MM.1S (cell line): ENCODE measurements around the gene GNS.

Experiments
- DNase-seq: peaks from one replicate; pipeline ENCODE4 v3.0.0-alpha.2; 2015
- H2AFZ ChIP-seq: fragments of 300-600 bp; sonication (generic); 2 replicates; pipeline ENCODE4 v1.6.0; 2016; ENCODE audit warnings: antibody characterized with exemption, low read length
- H3F3A ChIP-seq: fragments of 300-600 bp; sonication (generic); 2 replicates; pipeline ENCODE4 v1.6.1; 2016; ENCODE audit warnings: mild to moderate bottlenecking, antibody characterized with exemption, low read length, moderate library complexity, mixed read lengths; ENCODE audit not compliant: insufficient read depth
- H3K27ac ChIP-seq: fragments of 300-600 bp; sonication (generic); 2 replicates; pipeline ENCODE4 v1.5.1; 2016; ENCODE audit warnings: mild to moderate bottlenecking, low read length
- H3K27me3 ChIP-seq: fragments of 300-600 bp; sonication (generic); replicated peaks from 2 replicates; pipeline ENCODE4 v1.6.0; 2016; ENCODE audit warnings: low read length; ENCODE audit not compliant: insufficient read depth
- H3K36me3 ChIP-seq: fragments of 300-600 bp; sonication (generic); replicated peaks from 2 replicates; pipeline ENCODE4 v1.6.1; 2016; ENCODE audit warnings: mild to moderate bottlenecking, low read length, mixed read lengths; ENCODE audit not compliant: insufficient read depth
- H3K4me1 ChIP-seq: fragments of 300-600 bp; sonication (generic); 2 replicates; pipeline ENCODE4 v1.6.1; 2016; ENCODE audit warnings: low read length, mixed read lengths
- H3K4me2 ChIP-seq: fragments of 300-600 bp; sonication (generic); 2 replicates; pipeline ENCODE4 v1.6.0; 2016; ENCODE audit warnings: low read depth, low read length
- H3K4me3 ChIP-seq: fragments of 300-600 bp; sonication (generic); 2 replicates; pipeline ENCODE4 v1.5.1; 2016; ENCODE audit warnings: low read length, mixed read lengths
- H3K79me2 ChIP-seq: fragments of 300-600 bp; sonication (generic); 2 replicates; pipeline ENCODE4 v1.6.1; 2016; ENCODE audit warnings: mixed run types, low read length, mixed read lengths
- H3K9ac ChIP-seq: fragments of 300-600 bp; sonication (generic); 2 replicates; pipeline ENCODE4 v1.6.1; 2016; ENCODE audit warnings: low read length, mixed read lengths
- H3K9me2 ChIP-seq: fragments of 300-600 bp; sonication (generic); replicated peaks from 2 replicates; pipeline ENCODE4 v1.6.1; 2016; ENCODE audit warnings: mild to moderate bottlenecking, low read length, mixed read lengths; ENCODE audit not compliant: insufficient read depth
- H3K9me3 ChIP-seq: fragments of 300-600 bp; sonication (generic); replicated peaks from 2 replicates; pipeline ENCODE4 v1.6.1; 2016; ENCODE audit warnings: mild to moderate bottlenecking, low read length, mixed read lengths; ENCODE audit not compliant: insufficient read depth
- H4K20me1 ChIP-seq: fragments of 300-600 bp; sonication (generic); 2 replicates; pipeline ENCODE4 v1.6.1; 2016; ENCODE audit warnings: mild to moderate bottlenecking, low read length, moderate library complexity, mixed read lengths; ENCODE audit not compliant: insufficient read depth
- EZH2 ChIP-seq: fragments of 300-600 bp; sonication (generic); optimal IDR thresholded peaks from 2 replicates; pipeline ENCODE3; 2017; ENCODE audit warnings: low read depth, mild to moderate bottlenecking, antibody characterized with exemption, low read length, mixed read lengths
- EZH2phosphoT487 ChIP-seq: fragments of 300-600 bp; sonication (generic); IDR thresholded peaks from 2 replicates; pipeline ENCODE4 v1.6.1; 2018; ENCODE audit warnings: antibody characterized with exemption, low read length
- TF ChIP-seq, protein P1 (sequence below): fragments of 300-600 bp; sonication (generic); IDR thresholded peaks from 2 replicates; pipeline ENCODE4 v1.5.1; 2016; ENCODE audit warnings: antibody characterized with exemption, low read length, mixed read lengths

GNS gene

GRCh38 chr12:64688219-64688618, 71.0 kb downstream of the GNS start:
- Histone ChIP-seq H3K9me3 (no peaks in the 10 kb centered on the region), H4K20me1 (no peaks in the 10 kb centered on the region), H3K4me1 (no peaks in the 10 kb centered on the region), H3K9ac (no peak overlapping the region), H3K27ac (no peak overlapping the region), H3K27me3 (no peaks in the 10 kb centered on the region), H3K4me3 (no peak overlapping the region), H3K4me2 (no peak overlapping the region), H3K9me2 (no peaks in the 10 kb centered on the region), H3K36me3 (no peaks in the 10 kb centered on the region), H3F3A (no peaks in the 10 kb centered on the region), H2AFZ (no peak overlapping the region), H3K79me2 (peaks cover 10% of the 10 kb centered on the region; the same call in 1 of the 2 replicates)
- TF ChIP-seq, protein P1, sequence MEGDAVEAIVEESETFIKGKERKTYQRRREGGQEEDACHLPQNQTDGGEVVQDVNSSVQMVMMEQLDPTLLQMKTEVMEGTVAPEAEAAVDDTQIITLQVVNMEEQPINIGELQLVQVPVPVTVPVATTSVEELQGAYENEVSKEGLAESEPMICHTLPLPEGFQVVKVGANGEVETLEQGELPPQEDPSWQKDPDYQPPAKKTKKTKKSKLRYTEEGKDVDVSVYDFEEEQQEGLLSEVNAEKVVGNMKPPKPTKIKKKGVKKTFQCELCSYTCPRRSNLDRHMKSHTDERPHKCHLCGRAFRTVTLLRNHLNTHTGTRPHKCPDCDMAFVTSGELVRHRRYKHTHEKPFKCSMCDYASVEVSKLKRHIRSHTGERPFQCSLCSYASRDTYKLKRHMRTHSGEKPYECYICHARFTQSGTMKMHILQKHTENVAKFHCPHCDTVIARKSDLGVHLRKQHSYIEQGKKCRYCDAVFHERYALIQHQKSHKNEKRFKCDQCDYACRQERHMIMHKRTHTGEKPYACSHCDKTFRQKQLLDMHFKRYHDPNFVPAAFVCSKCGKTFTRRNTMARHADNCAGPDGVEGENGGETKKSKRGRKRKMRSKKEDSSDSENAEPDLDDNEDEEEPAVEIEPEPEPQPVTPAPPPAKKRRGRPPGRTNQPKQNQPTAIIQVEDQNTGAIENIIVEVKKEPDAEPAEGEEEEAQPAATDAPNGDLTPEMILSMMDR, result no peak
- TF ChIP-seq EZH2phosphoT487, result no peak
- TF ChIP-seq EZH2, result no peak
- DNase-seq, result no peak

DNA sequence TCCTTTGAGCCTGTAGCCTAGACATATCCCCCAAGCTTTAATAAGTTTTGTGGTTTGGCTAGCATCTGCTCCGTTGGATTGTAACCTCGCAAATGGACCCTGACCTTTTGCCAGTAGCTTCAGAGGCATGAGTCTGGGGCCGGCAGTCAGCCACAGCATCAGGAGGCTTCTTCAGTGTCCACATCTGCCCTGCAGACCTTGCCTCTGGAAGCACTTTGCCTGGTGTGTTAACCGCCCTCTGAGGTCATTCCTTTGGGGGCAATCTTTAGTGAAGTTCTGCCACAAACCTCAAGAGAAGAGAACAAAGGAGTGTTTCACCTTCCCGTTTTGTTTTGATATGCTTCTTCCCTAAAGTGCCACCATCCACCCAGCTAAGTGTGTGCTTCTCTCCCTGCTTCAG, 71.4 kb downstream of the GNS start:
- Histone ChIP-seq H3K9me2 (no peaks in the 10 kb centered on the region), H3K9ac (no peak overlapping the region), H3K9me3 (no peaks in the 10 kb centered on the region), H3K4me2 (no peak overlapping the region), H3K36me3 (no peaks in the 10 kb centered on the region), H3F3A (no peaks in the 10 kb centered on the region), H3K27ac (no peak overlapping the region), H3K4me1 (no peaks in the 10 kb centered on the region), H3K4me3 (no peak overlapping the region), H4K20me1 (no peaks in the 10 kb centered on the region), H3K27me3 (no peaks in the 10 kb centered on the region), H2AFZ (no peak overlapping the region), H3K79me2 (peaks cover 12% of the 10 kb centered on the region; the same call in 1 of the 2 replicates)
- no peak for TF ChIP-seq EZH2
- TF ChIP-seq, protein P1, result no peak
- no peak for TF ChIP-seq EZH2phosphoT487
- no peak for DNase-seq

DNA sequence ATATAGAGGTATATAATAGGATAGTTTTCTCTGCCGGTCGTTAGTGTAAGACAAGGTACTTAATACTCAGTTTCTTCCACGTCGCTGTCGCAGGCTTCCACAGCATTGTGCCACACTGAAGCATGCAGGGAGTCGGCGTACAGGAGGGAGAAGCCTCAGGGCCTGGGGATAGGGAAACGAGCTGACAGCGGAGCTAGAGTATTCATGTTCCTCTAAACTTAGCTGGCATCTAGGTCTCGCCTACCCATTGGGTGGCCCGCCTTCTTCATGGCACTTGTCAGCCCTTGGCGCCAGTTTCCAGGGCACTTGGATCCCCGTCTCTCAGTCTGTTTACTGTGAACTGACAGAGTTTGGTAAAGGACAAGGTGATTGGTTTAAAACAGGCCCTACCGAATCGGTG, 73.6 kb downstream of the GNS start:
- Histone ChIP-seq H3K27me3 (no peaks in the 10 kb centered on the region), H3F3A (no peaks in the 10 kb centered on the region), H2AFZ (no peak overlapping the region), H3K4me3 (no peak overlapping the region), H3K4me2 (no peak overlapping the region), H3K36me3 (no peaks in the 10 kb centered on the region), H3K4me1 (no peaks in the 10 kb centered on the region), H4K20me1 (no peaks in the 10 kb centered on the region), H3K79me2 (peaks cover 27% of the 10 kb centered on the region), H3K9me2 (no peaks in the 10 kb centered on the region), H3K27ac (no peak overlapping the region), H3K9ac (no peak overlapping the region), H3K9me3 (no peaks in the 10 kb centered on the region)
- TF ChIP-seq, protein P1, result no peak
- no peak for TF ChIP-seq EZH2
- TF ChIP-seq EZH2phosphoT487, result no peak
- no peak for DNase-seq
